ENCODE data around the gene CTPS2.
"Not testable (repeated sequence)": the region's sequence is repeated elsewhere in the genome, so short reads cannot be mapped to it uniquely, and the experiment has no call there.

Gene CTPS2

DNA sequence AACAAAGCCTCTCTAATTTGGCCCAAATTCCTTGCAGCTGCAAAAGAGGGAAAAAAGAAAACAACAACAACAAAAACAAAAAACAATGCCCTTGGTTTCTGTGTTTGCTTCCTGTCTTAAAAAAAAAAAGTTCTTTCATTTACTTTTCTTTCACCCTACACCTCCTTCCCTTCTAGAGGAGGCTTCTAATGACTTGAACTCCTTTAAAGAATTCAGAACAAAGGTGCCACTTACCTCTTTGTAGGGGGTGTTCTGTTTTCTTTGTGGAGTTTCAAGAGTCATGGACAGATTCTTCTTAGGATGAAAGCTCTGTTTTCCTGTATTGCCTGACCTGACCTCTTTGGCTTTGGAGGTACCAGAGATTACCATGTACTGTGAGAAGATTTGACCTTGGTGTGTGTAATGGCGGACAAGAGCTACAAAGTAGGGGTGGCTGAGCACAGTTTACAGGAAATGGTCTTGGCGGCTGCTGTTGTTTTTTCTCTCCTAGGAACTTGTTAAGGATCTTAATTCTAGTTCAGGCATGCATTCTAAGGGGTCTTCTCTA, 134.9 kb downstream of the CTPS2 start:
- H3K4me3 ChIP-seq (ENCODE audit: control insufficient read depth, low read depth, low read length), result no peak overlapping the region
- no peak for DNase-seq (ENCODE audit: low read depth)
- TF ChIP-seq, protein P1, sequence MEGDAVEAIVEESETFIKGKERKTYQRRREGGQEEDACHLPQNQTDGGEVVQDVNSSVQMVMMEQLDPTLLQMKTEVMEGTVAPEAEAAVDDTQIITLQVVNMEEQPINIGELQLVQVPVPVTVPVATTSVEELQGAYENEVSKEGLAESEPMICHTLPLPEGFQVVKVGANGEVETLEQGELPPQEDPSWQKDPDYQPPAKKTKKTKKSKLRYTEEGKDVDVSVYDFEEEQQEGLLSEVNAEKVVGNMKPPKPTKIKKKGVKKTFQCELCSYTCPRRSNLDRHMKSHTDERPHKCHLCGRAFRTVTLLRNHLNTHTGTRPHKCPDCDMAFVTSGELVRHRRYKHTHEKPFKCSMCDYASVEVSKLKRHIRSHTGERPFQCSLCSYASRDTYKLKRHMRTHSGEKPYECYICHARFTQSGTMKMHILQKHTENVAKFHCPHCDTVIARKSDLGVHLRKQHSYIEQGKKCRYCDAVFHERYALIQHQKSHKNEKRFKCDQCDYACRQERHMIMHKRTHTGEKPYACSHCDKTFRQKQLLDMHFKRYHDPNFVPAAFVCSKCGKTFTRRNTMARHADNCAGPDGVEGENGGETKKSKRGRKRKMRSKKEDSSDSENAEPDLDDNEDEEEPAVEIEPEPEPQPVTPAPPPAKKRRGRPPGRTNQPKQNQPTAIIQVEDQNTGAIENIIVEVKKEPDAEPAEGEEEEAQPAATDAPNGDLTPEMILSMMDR (conservative IDR thresholded peaks at IDR 0.05; ENCODE audit: control insufficient read depth, insufficient read depth, low read depth, low read length), result no peak

GRCh38 chrX:16575388-16575787, 137.1 kb downstream of the CTPS2 start:
- not testable (repeated sequence) for DNase-seq (ENCODE audit: low read depth); H3K4me3 ChIP-seq (ENCODE audit: control insufficient read depth, low read depth, low read length)

GRCh38 chrX:16573781-16574180, 138.7 kb downstream of the CTPS2 start:
- TF ChIP-seq, protein P1 (conservative IDR thresholded peaks at IDR 0.05; ENCODE audit: control insufficient read depth, insufficient read depth, low read depth, low read length), result no peak
- H3K4me3 ChIP-seq (ENCODE audit: control insufficient read depth, low read depth, low read length), result no peak overlapping the region
- DNase-seq (ENCODE audit: low read depth), result peak; percentile 87

DNA sequence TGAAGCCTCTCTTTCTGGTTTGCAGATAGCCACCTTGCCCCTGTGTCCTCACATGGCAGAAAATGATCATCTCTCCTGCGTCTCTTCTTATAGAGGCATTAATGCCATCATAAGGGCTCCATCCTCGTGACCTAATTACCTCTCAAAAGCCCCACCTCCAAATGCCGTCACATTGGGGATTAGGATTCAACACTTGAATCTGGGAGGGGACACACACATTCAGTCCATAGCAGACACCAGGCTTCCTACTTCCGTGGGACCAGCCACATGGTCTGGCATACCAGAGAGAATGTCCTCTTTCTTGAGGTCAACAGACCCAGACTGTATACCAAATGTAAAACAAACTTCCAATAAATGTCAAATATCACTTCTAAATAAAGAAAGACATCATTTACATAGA, 144.8 kb downstream of the CTPS2 start:
- H3K4me3 ChIP-seq (ENCODE audit: control insufficient read depth, low read depth, low read length), result no peak overlapping the region
- TF ChIP-seq, protein P1 (conservative IDR thresholded peaks at IDR 0.05; ENCODE audit: control insufficient read depth, insufficient read depth, low read depth, low read length), result no peak
- no peak for DNase-seq (ENCODE audit: low read depth)

GRCh38 chrX:16566571-16566970, 145.9 kb downstream of the CTPS2 start:
- H3K4me3 ChIP-seq (ENCODE audit: control insufficient read depth, low read depth, low read length), result no peak overlapping the region
- no peak for DNase-seq (ENCODE audit: low read depth)
- TF ChIP-seq, protein P1 (conservative IDR thresholded peaks at IDR 0.05; ENCODE audit: control insufficient read depth, insufficient read depth, low read depth, low read length), result no peak

DNA sequence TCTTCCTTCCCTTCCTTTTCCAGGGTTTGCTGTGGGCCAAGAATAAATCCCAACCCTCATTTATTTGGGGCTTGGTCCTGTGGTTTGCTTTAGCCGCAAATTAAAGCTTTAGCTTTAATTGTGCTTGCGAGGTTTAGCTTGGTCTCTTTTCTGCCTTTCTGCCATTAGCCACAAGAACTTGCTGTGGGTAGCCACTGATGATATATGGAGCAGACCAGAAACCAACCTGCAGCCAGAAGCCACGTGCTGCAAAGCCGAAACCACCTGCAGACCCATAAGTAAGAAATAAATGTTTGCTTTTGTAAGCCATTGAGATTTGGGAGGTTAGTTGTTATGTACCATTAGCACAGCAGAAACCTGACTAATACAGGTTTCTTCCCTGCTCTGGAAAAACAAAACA, 152.3 kb downstream of the CTPS2 start:
- TF ChIP-seq, protein P1 (conservative IDR thresholded peaks at IDR 0.05; ENCODE audit: control insufficient read depth, insufficient read depth, low read depth, low read length), result no peak

GRCh38 chrX:16559206-16559619, 153.3 kb downstream of the CTPS2 start:
- H3K4me3 ChIP-seq (ENCODE audit: control insufficient read depth, low read depth, low read length), result no peak overlapping the region
- DNase-seq (ENCODE audit: low read depth), result peak; percentile 88
- TF ChIP-seq, protein P1 (conservative IDR thresholded peaks at IDR 0.05; ENCODE audit: control insufficient read depth, insufficient read depth, low read depth, low read length), result no peak

More for the DNA sequence above, 152.3 kb downstream of the CTPS2 start:
- H3K4me3 ChIP-seq (ENCODE audit: control insufficient read depth, low read depth, low read length), result no peak overlapping the region
- DNase-seq (ENCODE audit: low read depth), result no peak
